Activated naive CD8-positive, alpha-beta T cell (primary cell): Measurements from ENCODE around the gene FGF10.

Source experiments
- H3K27ac Mint-ChIP-seq: one replicate; pipeline ENCODE4 v1.8.0; 2021; ENCODE audit warnings: mixed read lengths
- H3K27me3 Mint-ChIP-seq: one replicate; pipeline ENCODE4 v1.8.0; 2021; ENCODE audit warnings: mixed read lengths
- H3K36me3 Mint-ChIP-seq: one replicate; pipeline ENCODE4 v1.8.0; 2021; ENCODE audit warnings: mixed read lengths
- H3K4me1 Mint-ChIP-seq: one replicate; pipeline ENCODE4 v1.8.0; 2021; ENCODE audit warnings: low read depth, mixed read lengths
- H3K4me3 Mint-ChIP-seq: one replicate; pipeline ENCODE4 v1.8.0; 2021; ENCODE audit warnings: mild to moderate bottlenecking, mixed read lengths
- H3K9me3 Mint-ChIP-seq: one replicate; pipeline ENCODE4 v1.8.0; 2021; ENCODE audit warnings: low read depth, mixed read lengths

Gene FGF10

DNA sequence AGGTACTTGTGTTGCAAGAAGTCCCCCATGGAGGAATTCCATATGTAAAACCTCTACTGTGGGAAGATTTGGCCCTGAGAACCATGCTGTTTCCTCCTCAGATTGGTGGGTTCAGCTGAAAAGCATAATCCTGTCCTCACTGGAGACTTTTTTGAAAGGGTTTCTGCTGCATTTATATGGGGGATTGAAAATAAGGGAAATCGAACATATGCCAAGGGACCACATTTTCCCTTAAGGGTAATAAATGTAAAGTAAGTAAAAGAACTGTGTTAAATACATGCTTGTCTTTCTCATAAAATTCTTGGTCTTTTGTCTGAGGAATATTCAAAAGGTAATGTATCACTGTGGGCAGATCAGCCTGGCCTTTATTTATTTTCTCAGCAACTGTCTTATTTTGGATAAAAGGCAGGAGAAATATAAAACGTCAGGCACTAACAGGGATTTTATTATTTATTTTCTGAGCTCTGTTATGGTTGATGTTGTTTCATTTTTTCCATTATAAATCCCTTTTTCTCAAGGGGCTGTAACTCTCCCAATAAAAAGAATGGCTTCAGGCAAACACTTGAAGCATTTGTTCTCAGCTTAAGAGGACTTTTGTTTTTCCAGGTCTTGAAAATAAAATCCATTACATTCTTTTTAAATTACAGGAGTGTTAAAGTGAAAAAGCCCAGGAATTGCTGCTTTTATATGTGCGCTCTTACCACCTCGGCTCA is 131.4 kb downstream of the FGF10 start:
- H3K9me3 Mint-ChIP-seq: peaks cover 3% of the 10 kb centered on the region
- no peaks in the 10 kb centered on the region for H3K27me3 Mint-ChIP-seq
- H3K4me1 Mint-ChIP-seq: no peaks in the 10 kb centered on the region
- H3K27ac Mint-ChIP-seq: no peak overlapping the region
- H3K4me3 Mint-ChIP-seq: no peak overlapping the region
- H3K36me3 Mint-ChIP-seq: no peaks in the 10 kb centered on the region

DNA sequence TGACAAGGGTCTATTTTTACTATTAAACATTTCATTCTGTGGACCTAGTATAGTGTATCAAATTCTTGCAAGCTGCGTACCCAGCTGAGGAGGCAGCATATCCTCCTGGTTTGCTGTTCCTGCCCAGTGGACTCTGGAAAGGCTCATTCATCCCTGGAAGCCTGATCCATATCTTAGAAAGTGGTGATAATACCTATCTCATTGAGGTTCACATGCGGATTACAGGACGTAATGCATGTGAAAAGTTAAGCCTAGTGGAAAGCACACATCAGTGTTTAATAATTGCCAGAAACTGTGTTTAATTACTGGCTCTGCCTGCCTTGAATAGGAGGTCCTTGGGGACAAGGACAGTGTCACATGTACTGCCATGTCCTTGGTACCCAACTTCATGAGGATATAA is 132.0 kb downstream of the FGF10 start:
- no peaks in the 10 kb centered on the region for H3K27me3 Mint-ChIP-seq
- peaks cover 3% of the 10 kb centered on the region for H3K9me3 Mint-ChIP-seq
- H3K4me3 Mint-ChIP-seq: no peak overlapping the region
- no peaks in the 10 kb centered on the region for H3K4me1 Mint-ChIP-seq
- no peak overlapping the region for H3K27ac Mint-ChIP-seq
- H3K36me3 Mint-ChIP-seq: no peaks in the 10 kb centered on the region
